C1 segment of cervical spinal cord (tissue), 14 donors: ENCODE measurements around the gene PPEF2.
A peak's percentile ranks its signal among the peaks of the same experiment; 100 is the strongest.
"Not testable (repeated sequence)": the region's sequence is repeated elsewhere in the genome, so short reads cannot be mapped to it uniquely, and the experiment has no call there.

Experiments
- DNase-seq, 14 donors: peaks; one replicate each; lab custom pipeline; 2025; lab: John Stamatoyannopoulos, UW

Gene PPEF2

GRCh38 chr4:75902352-75902751, at the start of gene PPEF2:
TSS of gene PPEF2 (minus strand) at chr4:75902452. CDS start at chr4:75896325, 6,127 bp downstream.
- DNase-seq: no peak

GRCh38 chr4:75950213-75950815, 48.1 kb upstream of the PPEF2 start:
- no peak for DNase-seq

- DNase-seq: no peak
Observed at GRCh38 chr4:75948822-75949444, 46.7 kb upstream of the PPEF2 start.

- peak in 12 of 14 donors; percentile 26 to 73 (median 42) for DNase-seq
Observed at GRCh38 chr4:75940692-75941253, 38.5 kb upstream of the PPEF2 start, which contains the start of gene NAAA. TSS of gene NAAA (minus strand) at chr4:75941013. CDS start at chr4:75940949, 64 bp downstream.

- peak in 13 of 14 donors; percentile 15 to 70 (median 57) for DNase-seq
Observed at GRCh38 chr4:75939890-75940691, 37.8 kb upstream of the PPEF2 start.

- no peak for DNase-seq
Observed at GRCh38 chr4:75935628-75936027, 33.4 kb upstream of the PPEF2 start.

GRCh38 chr4:75930152-75930551, 27.9 kb upstream of the PPEF2 start:
- DNase-seq: no peak

GRCh38 chr4:75924916-75925315, 22.7 kb upstream of the PPEF2 start:
- DNase-seq: not testable (repeated sequence)

GRCh38 chr4:75924309-75924827, 22.1 kb upstream of the PPEF2 start:
- DNase-seq: no peak

GRCh38 chr4:75922588-75922987, 20.3 kb upstream of the PPEF2 start:
- DNase-seq: no peak

- no peak for DNase-seq
Observed at GRCh38 chr4:75921910-75922309, 19.7 kb upstream of the PPEF2 start.

- no peak for DNase-seq
Observed at GRCh38 chr4:75920327-75920726, 18.1 kb upstream of the PPEF2 start.

- DNase-seq: peak in 1 of 14 donors; percentile 28
Observed at GRCh38 chr4:75919920-75920319, 17.7 kb upstream of the PPEF2 start.

- no peak for DNase-seq
Observed at GRCh38 chr4:75916091-75916661, 13.9 kb upstream of the PPEF2 start.

- no peak for DNase-seq
Observed at GRCh38 chr4:75912968-75913367, 10.7 kb upstream of the PPEF2 start.

- not testable (repeated sequence) for DNase-seq
Observed at GRCh38 chr4:75910831-75911230, 8.6 kb upstream of the PPEF2 start.

GRCh38 chr4:75909405-75909804, 7.2 kb upstream of the PPEF2 start:
- no peak for DNase-seq

- DNase-seq: no peak
Observed at GRCh38 chr4:75908555-75908954, 6.3 kb upstream of the PPEF2 start.

GRCh38 chr4:75907966-75908365, 5.7 kb upstream of the PPEF2 start:
- no peak for DNase-seq

GRCh38 chr4:75904076-75904475, 1.8 kb upstream of the PPEF2 start:
- no peak for DNase-seq

- no peak for DNase-seq
Observed at GRCh38 chr4:75898536-75898935, 3.7 kb downstream of the PPEF2 start.
